B cell (primary cell): ENCODE results near the gene EXOC4. TPM values are rescaled to one million over a fixed set of nuclear protein-coding genes. Genes with fewer than 3 reads are reported as not detected.
"Not testable (repeated sequence)": the region's sequence is repeated elsewhere in the genome, so short reads cannot be mapped to it uniquely, and the experiment has no call there.

Source experiments
- ATAC-seq: fragments of 200-7000 bp; cut with Tn5 transposase; one replicate; pipeline ENCODE4 v1.10.0; 2021; ENCODE audit warnings: low read depth, mild to moderate bottlenecking, moderate number of reproducible peaks, moderate library complexity
- CTCF ChIA-PET: fragments of 350-600 bp; sonication (Branson Sonifier 250); formaldehyde crosslinking; loops from one replicate; lab custom pipeline; 2021; ENCODE audit warnings: antibody characterized with exemption, inconsistent platforms; lab: Charles Lee
- POLR2A ChIA-PET: fragments of 350-600 bp; sonication (Branson Sonifier 250); formaldehyde crosslinking; loops from one replicate; lab custom pipeline; 2021; ENCODE audit warnings: antibody characterized with exemption; lab: Charles Lee
- DNase-seq: peaks from one replicate; pipeline ENCODE4 v3.0.0; 2013
- H2AFZ ChIP-seq: 2 replicates; pipeline ENCODE4 v1.6.1; 2012; ENCODE audit warnings: mild to moderate bottlenecking, low read depth, low read length; ENCODE audit not compliant: insufficient read depth, poor library complexity, severe bottlenecking
- H3K27ac ChIP-seq, 2 donors: 1 replicate in 1 of 2; 2 replicates in 1 of 2; pipeline ENCODE4 v1.5.1; 2012 to 2013; ENCODE audit warnings: low read length in 2 of 2, mild to moderate bottlenecking in 2 of 2, moderate library complexity in 1 of 2
- H3K27me3 ChIP-seq, 4 experiments: fragments of 200-600 bp in 1 of 4; sonication (generic) in 1 of 4; replicated peaks in 1 of 4; 1 replicate in 2 of 4; 2 replicates in 2 of 4; pipeline versions ENCODE4 v1.6.1 to v1.7.0; 2013 to 2016; ENCODE audit warnings: low read length in 3 of 4, mild to moderate bottlenecking in 2 of 4, mixed read lengths in 1 of 4, moderate library complexity in 1 of 4; ENCODE audit not compliant: insufficient read depth in 4 of 4, control insufficient read depth in 3 of 4; ENCODE audit errors: control extremely low read depth in 1 of 4
- H3K36me3 ChIP-seq, 2 experiments: replicated peaks in 1 of 2; 1 replicate in 1 of 2; 2 replicates in 1 of 2; pipeline versions ENCODE4 v1.6.1 to v1.7.1; 2013; ENCODE audit warnings: low read length in 1 of 2; ENCODE audit not compliant: insufficient read depth in 2 of 2, control insufficient read depth in 1 of 2; ENCODE audit errors: control extremely low read depth in 1 of 2, extremely low read depth in 1 of 2
- H3K4me1 ChIP-seq, 2 donors: fragments of 200-600 bp in 1 of 2; sonication (generic) in 1 of 2; 1 replicate in 1 of 2; 2 replicates in 1 of 2; pipeline versions ENCODE4 v1.5.1 to v1.6.1; 2013 to 2017; ENCODE audit warnings: low read length in 2 of 2; ENCODE audit not compliant: control insufficient read depth in 2 of 2, insufficient read depth in 2 of 2
- H3K4me2 ChIP-seq: replicated peaks from 2 replicates; pipeline ENCODE3; 2012; ENCODE audit warnings: mild to moderate bottlenecking, low read depth, low read length; ENCODE audit not compliant: poor library complexity, severe bottlenecking
- H3K4me3 ChIP-seq, 5 experiments: fragments of 200-600 bp in 1 of 5; sonication (generic) in 1 of 5; 1 replicate in 3 of 5; 2 replicates in 2 of 5; pipeline versions ENCODE4 v1.5.1 to v1.7.0; 2011 to 2016; ENCODE audit warnings: low read length in 4 of 5, mild to moderate bottlenecking in 4 of 5, low read depth in 2 of 5, control low read depth in 1 of 5, moderate library complexity in 1 of 5; ENCODE audit not compliant: insufficient read depth in 1 of 5; ENCODE audit errors: control extremely low read depth in 1 of 5, extremely low read depth in 1 of 5
- H3K79me2 ChIP-seq: fragments of 200-600 bp; sonication (generic); one replicate; pipeline ENCODE4 v1.6.0; 2016; ENCODE audit warnings: low read length; ENCODE audit not compliant: control insufficient read depth, insufficient read depth
- H3K9ac ChIP-seq: fragments of 200-600 bp; sonication (generic); 2 replicates; pipeline ENCODE4 v1.6.1; 2017; ENCODE audit warnings: mild to moderate bottlenecking, low read length, moderate library complexity
- H3K9me3 ChIP-seq, 3 donors: one replicate each; pipeline versions ENCODE4 v1.6.1 to v1.7.1; 2013; ENCODE audit warnings: low read length in 2 of 3; ENCODE audit not compliant: control insufficient read depth in 2 of 3, insufficient read depth in 1 of 3; ENCODE audit errors: control extremely low read depth in 1 of 3
- H4K20me1 ChIP-seq: 2 replicates; pipeline ENCODE4 v1.6.0; 2012; ENCODE audit warnings: mild to moderate bottlenecking, low read length; ENCODE audit not compliant: insufficient read depth, control insufficient read depth, poor library complexity, severe bottlenecking
- H3K27ac Mint-ChIP-seq: one replicate; pipeline ENCODE4 v1.8.0; 2021; ENCODE audit warnings: mixed read lengths
- H3K27me3 Mint-ChIP-seq: one replicate; pipeline ENCODE4 v1.8.0; 2021; ENCODE audit warnings: mixed read lengths
- H3K4me1 Mint-ChIP-seq: one replicate; pipeline ENCODE4 v1.8.0; 2021; ENCODE audit warnings: mixed read lengths
- H3K4me3 Mint-ChIP-seq: one replicate; pipeline ENCODE4 v1.8.0; 2021; ENCODE audit warnings: mixed read lengths
- H3K9me3 Mint-ChIP-seq: one replicate; pipeline ENCODE4 v1.8.0; 2022; ENCODE audit warnings: mixed read lengths; ENCODE audit not compliant: insufficient read depth
- CTCF ChIP-seq: fragments of 200-600 bp; IDR thresholded peaks from one replicate; pipeline ENCODE4 v1.8.0; 2022; ENCODE audit warnings: antibody characterized with exemption, mild to moderate bottlenecking
- EZH2 ChIP-seq: IDR thresholded peaks from 2 replicates; pipeline ENCODE4 v1.6.1; 2012; ENCODE audit warnings: borderline replicate concordance, low read depth, mild to moderate bottlenecking, moderate library complexity, low read length; ENCODE audit not compliant: insufficient read depth, poor library complexity, severe bottlenecking
- WGBS: methylation state at CpG from one replicate; pipeline ENCODE4 v1.1.5; 2013; ENCODE audit warnings: missing lambda C conversion rate; ENCODE audit not compliant: insufficient coverage; 5-methylcytosine and 5-hydroxymethylcytosine counted together
- intact Hi-C: fragments of 100-400 bp; cut with micrococcal nuclease; formaldehyde crosslinking; loops from one replicate; pipeline ENCODE4 v1.10.0; 2022
- polyA plus RNA-seq: library from polyadenylated mRNA; depleted of rRNA; stranded (reverse); fragments of >200 nt; gene quantifications from 2 replicates; pipeline ENCODE4 v1.2.3, GENCODE V29; 2012
- total RNA-seq, 2 donors: library from RNA; stranded (reverse); fragments of 120-200 nt in 1 of 2; gene quantifications; 1 replicate in 1 of 2; 2 replicates in 1 of 2; pipeline versions ENCODE4 v1.2.3 to v1.2.4, GENCODE V29; 2013 to 2022

Gene EXOC4
- total and polyA plus RNA-seq, 2 donors (not counting 1 experiment from before 2014, with no cell fraction given), result 16.7 to 135 TPM

- Histone ChIP-seq H3K4me1 (no peaks in the 10 kb centered on the region), H3K36me3 (peaks cover 0 to 29% of the 10 kb centered on the region in 2 experiments), H3K9ac (no peak overlapping the region), H3K27me3 (no peaks in the 10 kb centered on the region), H3K4me2 (no peak overlapping the region), H2AFZ (no peak overlapping the region), H3K79me2 (peaks cover 3% of the 10 kb centered on the region), H3K27ac (no peak overlapping the region), H4K20me1 (no peaks in the 10 kb centered on the region), H3K4me3 (no peak overlapping the region), H3K9me3 (no peaks in the 10 kb centered on the region)
- ATAC-seq (no peak), DNase-seq (no peak)
- WGBS, result 100% methylated on average over 1 of the region's 3 CpGs
- peaks cover 2% of the 10 kb centered on the region for H3K9me3 Mint-ChIP-seq
- intact Hi-C loops, result no loop called here
- TF ChIP-seq EZH2 (no peak), CTCF (no peak)
- no peaks in the 10 kb centered on the region for H3K27me3 Mint-ChIP-seq
- H3K4me3 Mint-ChIP-seq, result no peak overlapping the region
- no peaks in the 10 kb centered on the region for H3K4me1 Mint-ChIP-seq
- POLR2A ChIA-PET, result no interaction called here
- CTCF ChIA-PET, result no interaction called here
- H3K27ac Mint-ChIP-seq, result no peak overlapping the region
These were observed 22.7 kb downstream of the EXOC4 start for GRCh38 chr7:133275446-133276095.

GRCh38 chr7:133278975-133279374 lies 26.1 kb downstream of the EXOC4 start:
- ATAC-seq, H3K4me3 Mint-ChIP-seq, H3K4me1 Mint-ChIP-seq, H3K27me3 Mint-ChIP-seq, H3K9me3 Mint-ChIP-seq, POLR2A ChIA-PET, CTCF ChIA-PET, H3K4me2 ChIP-seq, H3K9ac ChIP-seq, H3K9me3 ChIP-seq, H3K27ac ChIP-seq, DNase-seq, intact Hi-C loops, H4K20me1 ChIP-seq, H3K4me3 ChIP-seq, H3K27ac Mint-ChIP-seq, H3K79me2 ChIP-seq, H3K4me1 ChIP-seq, H2AFZ ChIP-seq, H3K27me3 ChIP-seq: not testable (repeated sequence)
- H3K36me3 ChIP-seq, result peaks cover 3 to 30% of the 10 kb centered on the region in 2 experiments
- WGBS, result no CpG with 5 or more reads among the region's 3 CpGs
